NT2/D1 (cell line): ENCODE data around the gene CFD.

Experiments
- DNase-seq: peaks from one replicate; pipeline ENCODE4 v3.0.0-alpha.2; 2011; ENCODE audit warnings: low read depth, low spot score
- H3K27me3 ChIP-seq: 2 replicates; pipeline ENCODE4 v1.6.0; 2011; ENCODE audit warnings: mild to moderate bottlenecking; ENCODE audit not compliant: insufficient read length, insufficient read depth
- H3K36me3 ChIP-seq: 2 replicates; pipeline ENCODE4 v1.6.1; 2011; ENCODE audit warnings: mild to moderate bottlenecking, low read length, mixed read lengths; ENCODE audit not compliant: insufficient read depth, insufficient read length
- H3K4me1 ChIP-seq: 2 replicates; pipeline ENCODE4 v1.5.1; 2011; ENCODE audit not compliant: insufficient read depth, insufficient read length
- H3K4me3 ChIP-seq: 2 replicates; pipeline ENCODE4 v1.5.1; 2011; ENCODE audit warnings: low read depth; ENCODE audit not compliant: insufficient read length
- H3K9ac ChIP-seq: 2 replicates; pipeline ENCODE4 v1.6.0; 2011; ENCODE audit warnings: low read depth; ENCODE audit not compliant: insufficient read length
- H3K9me3 ChIP-seq: 2 replicates; pipeline ENCODE4 v1.5.1; 2011; ENCODE audit warnings: mild to moderate bottlenecking, low read length; ENCODE audit not compliant: insufficient read depth
- SUZ12 ChIP-seq: IDR thresholded peaks from 2 replicates; pipeline ENCODE4 v1.6.1; 2011; ENCODE audit not compliant: insufficient read length, insufficient read depth; ENCODE audit errors: extremely low read depth
- YY1 ChIP-seq: IDR thresholded peaks from 2 replicates; pipeline ENCODE4 v1.6.1; 2011; ENCODE audit not compliant: insufficient read length, insufficient read depth
- ZNF274 ChIP-seq: IDR thresholded peaks from 2 replicates; pipeline ENCODE4 v1.6.1; 2011; ENCODE audit warnings: mild to moderate bottlenecking, low read depth, low read length

The CFD gene

DNA sequence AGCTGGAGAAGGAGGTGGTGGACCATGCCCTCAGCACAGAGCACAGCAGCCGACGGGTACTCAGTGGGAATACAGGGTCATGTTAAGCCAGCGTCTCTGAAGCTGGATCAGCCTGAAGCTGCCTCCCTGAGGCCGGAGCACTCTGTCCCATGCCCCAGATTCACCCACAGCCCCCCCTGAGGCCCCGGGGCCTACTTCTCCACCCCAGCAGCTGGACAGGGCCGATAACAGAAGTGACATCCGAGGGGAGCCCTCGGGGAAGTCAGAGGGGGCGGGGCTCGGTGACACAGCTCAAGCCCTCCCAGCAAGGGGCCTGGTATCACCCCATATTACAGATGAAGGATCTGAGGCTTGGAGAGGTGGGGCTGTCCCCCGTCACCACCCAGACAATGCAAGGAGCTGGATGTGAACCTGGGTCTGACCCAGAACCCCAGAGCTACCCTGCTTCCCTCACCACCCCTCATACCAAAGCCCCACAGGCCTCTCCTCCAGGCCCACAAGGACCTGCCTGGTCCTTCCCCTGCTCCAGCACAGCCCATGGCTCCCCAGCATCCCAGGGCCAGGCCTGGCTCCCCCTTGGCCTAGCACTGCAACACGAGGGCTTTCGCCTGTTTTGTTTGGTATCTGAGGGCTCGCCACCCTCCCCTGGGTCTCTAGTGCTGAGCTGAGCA lies 47.9 kb downstream of the CFD start:
- Histone ChIP-seq H3K27me3 (no peaks in the 10 kb centered on the region), H3K9me3 (no peaks in the 10 kb centered on the region), H3K4me1 (peaks cover 7% of the 10 kb centered on the region), H3K9ac (peak overlapping the region; percentile 44), H3K36me3 (peaks cover 7% of the 10 kb centered on the region), H3K4me3 (no peak overlapping the region)
- DNase-seq: no peak
- TF ChIP-seq ZNF274: no peak
- TF ChIP-seq SUZ12: no peak
- TF ChIP-seq YY1: no peak

- H3K4me1 ChIP-seq: peaks cover 10% of the 10 kb centered on the region
- no peak overlapping the region for H3K4me3 ChIP-seq
- H3K36me3 ChIP-seq: no peaks in the 10 kb centered on the region
- H3K9me3 ChIP-seq: no peaks in the 10 kb centered on the region
- no peak for TF ChIP-seq YY1
- no peak for TF ChIP-seq ZNF274
- TF ChIP-seq SUZ12: no peak
- peaks cover 9% of the 10 kb centered on the region for H3K27me3 ChIP-seq
- H3K9ac ChIP-seq: no peak overlapping the region
- no peak for DNase-seq
Measured at GRCh38 chr19:911197-912033, 52.0 kb downstream of the CFD start.

DNA sequence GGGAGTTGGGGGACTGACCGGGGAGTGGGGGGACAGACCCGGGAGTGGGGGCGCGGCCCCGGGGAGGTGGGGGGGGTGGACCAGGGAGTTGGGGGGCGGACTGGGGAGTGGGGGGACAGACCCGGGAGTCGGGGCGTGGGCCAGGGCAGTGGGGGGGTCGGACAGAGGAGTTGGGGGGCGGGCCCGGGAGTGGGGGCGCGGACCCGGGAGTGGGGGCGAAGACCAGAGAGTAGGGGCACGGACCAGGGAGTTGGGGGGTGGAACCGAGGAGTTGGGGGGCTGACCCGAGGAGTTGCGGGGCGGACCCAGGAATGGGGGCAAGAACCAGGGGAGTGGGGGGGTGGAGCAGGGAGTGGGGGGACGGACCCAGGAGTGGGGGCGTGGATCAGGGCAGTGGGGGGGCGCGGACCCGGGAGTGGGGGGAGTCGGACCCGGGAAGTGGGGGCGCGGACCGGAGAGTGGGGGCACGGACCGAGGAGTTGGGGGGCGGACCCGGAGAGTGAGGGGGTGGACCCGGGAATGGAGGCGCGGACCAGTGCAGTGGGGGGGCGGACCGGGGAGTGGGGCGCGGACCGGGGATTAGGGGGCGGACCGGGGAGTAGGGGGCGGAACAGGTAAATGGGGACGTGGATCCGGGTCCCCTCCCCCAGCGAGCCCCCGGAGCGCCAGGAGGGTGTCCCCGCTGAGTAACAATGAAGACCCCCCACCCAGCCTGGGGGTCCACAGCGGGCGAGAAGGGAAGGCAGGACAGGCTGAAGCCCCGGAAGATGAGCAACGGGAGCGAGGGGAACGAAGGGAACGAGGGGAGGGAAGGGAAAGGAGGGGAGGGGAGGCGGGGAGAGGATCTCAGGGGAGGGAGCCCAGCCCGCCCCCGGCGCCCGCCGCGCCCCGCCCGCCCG lies 53.0 kb downstream of the CFD start:
- DNase-seq: no peak
- Histone ChIP-seq H3K27me3 (peaks cover 18% of the 10 kb centered on the region), H3K36me3 (no peaks in the 10 kb centered on the region), H3K9me3 (no peaks in the 10 kb centered on the region), H3K4me1 (peaks cover 11% of the 10 kb centered on the region), H3K9ac (peak overlapping the region; percentile 85), H3K4me3 (peak overlapping the region; percentile 69)
- TF ChIP-seq ZNF274 (no peak), SUZ12 (no peak), YY1 (no peak)
